Stimulated activated CD8-positive, alpha-beta memory T cell treated with anti-CD3 and anti-CD28 coated beads, Interleukin-7, amount 100 ng/mL, for 24 hours (primary cell): ENCODE measurements around the gene GLS.
"Not testable (repeated sequence)": the region's sequence is repeated elsewhere in the genome, so short reads cannot be mapped to it uniquely, and the experiment has no call there.

Experiments used
- DNase-seq: peaks from one replicate; pipeline ENCODE4 v3.0.0-alpha.2; 2020; ENCODE audit warnings: low read depth

The GLS gene

GRCh38 chr2:190993292-190993643 lies 112.6 kb downstream of the GLS start:
- DNase-seq = no peak

DNA sequence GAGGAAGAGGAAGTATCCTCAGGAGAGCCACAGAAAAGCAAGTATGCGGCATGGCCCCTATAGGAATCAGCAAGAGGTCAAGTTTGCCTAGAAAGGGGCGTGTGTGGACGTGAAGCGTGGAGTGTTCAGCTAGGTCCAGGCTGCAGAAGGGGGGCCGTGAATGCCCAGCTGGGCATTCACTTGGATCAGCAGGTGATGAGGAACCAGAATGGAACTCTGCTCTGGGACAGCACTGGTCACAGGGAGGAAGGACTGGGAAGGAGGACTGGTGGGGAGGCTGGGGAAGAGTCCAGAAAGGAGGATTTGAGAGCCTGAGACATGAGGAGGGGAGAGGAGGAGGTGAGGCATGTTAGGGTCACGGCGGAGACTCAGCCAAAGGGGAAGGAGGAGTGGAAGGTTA lies 113.5 kb downstream of the GLS start:
- DNase-seq = no peak

GRCh38 chr2:190995315-190995714 lies 114.7 kb downstream of the GLS start:
- not testable (repeated sequence) for DNase-seq

DNA sequence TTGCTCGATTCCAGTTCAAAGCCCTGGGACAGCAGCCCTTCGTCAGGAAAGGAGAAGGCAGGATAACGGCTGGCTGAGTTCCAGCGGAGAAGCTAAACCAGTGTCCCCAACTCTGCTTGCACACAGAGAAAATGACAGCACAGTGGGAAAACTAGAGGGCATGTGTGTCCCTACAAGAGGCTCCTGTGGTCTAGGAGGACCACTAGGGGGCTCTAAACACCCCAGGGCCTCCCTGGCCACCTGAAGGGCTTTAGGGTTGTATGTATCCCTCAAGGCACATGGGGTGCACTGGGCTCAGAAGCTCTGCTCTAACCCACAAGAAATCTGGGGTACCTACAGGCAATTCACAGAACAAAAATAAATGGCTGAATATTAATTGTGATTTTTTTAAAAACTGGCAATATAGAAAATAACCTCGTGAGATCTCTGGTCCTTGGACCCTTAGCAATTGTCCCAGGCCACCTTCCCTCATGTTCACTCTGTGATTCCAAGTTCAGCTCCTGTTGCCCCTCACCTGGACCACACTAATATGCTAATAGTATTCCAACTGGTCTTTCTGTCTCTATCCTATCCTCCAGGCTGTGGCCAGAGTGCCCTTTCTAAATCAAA lies 115.8 kb downstream of the GLS start:
- no peak for DNase-seq

DNA sequence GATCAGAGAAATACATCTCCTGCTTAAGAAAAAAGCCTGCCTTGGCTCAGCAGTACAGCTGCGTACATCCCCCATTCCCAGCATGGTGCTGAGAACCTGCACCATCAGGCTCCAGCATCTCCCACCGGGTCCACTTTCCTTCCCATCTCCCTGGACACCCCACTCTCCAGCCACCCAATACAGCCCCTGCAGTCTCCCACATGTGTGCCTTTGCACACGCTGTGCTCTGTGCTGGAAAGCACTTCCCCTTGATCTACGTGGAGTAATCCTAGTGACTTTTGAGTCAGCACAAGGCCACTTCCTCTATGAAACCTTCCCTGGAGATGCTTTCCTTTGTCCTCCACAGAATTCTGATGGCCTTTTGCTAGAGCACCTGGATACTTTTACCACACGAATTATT lies 116.3 kb downstream of the GLS start:
- no peak for DNase-seq

- no peak for DNase-seq
Observed at GRCh38 chr2:190997526-190998113, 117.0 kb downstream of the GLS start.

DNA sequence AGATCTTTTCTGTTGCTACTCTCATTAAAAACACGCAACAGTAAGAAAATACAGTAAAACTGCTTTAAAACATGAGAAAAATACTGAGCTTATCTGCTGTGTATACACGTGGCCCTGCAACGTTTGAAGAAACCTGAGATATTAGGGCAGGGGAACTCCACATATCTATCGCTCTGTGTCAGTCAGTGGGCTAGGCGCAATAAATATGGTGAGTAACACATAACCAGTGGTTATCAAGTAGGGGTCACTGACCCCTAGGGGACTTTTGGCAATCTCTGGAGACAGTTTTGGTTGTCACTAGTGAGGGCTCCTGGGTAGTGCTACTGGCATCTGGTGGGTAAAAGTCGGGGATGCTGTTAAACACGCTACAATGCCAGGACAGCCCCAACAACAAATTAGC lies 118.4 kb downstream of the GLS start:
- no peak for DNase-seq

DNA sequence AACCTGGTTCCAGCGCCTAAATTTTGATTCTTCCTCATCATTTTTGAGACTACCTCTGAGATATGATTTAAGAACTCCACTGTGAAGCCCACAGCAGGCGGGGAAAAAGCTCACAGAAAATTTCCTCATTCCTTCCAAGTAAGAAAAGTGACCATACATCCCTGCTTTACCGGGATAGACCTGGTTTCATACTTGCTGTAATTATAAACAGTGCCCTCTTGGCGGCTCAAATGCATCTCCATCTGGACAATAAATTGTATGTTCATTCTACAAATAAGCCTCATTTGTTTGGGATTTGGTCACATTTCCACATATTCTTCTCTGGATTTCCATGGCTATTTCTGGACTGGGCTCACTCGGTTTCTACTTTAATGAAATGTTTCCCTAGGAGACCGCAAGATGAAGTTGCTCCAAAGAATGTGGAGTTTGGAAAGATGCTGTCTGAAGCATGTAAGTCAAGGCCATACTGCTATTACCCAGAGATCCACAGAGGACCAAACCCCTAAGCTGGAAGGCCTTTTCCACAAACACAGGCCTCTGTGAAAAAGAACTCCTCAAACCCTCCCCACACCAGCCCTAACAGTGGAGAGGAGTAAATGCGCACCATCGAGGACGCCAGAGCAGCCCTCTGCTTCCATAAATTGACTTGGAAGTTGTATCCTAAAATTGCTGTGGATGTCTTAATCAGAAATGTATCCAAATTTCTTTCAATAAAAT lies 119.5 kb downstream of the GLS start:
- no peak for DNase-seq

DNA sequence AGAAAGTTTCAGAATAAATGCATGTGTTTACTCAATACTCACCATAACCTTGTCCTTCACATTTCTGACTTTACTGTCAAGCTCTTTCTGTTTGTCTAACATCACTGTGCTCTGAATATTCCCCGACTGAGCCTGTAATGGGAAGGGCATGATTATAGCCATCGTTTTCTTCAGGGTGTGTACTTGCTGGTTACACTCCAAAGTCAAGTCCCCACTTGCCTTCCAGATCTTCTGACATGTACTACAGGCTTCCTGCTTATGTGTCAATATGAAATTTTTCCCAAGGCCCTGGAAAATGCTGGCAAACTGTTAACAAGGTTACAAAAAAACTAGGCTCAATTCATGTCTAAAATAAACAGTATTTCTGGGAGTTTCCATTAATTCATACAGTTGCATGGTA lies 120.4 kb downstream of the GLS start:
- DNase-seq = no peak

- DNase-seq = no peak
Observed at GRCh38 chr2:191001624-191002023, 121.0 kb downstream of the GLS start.

DNA sequence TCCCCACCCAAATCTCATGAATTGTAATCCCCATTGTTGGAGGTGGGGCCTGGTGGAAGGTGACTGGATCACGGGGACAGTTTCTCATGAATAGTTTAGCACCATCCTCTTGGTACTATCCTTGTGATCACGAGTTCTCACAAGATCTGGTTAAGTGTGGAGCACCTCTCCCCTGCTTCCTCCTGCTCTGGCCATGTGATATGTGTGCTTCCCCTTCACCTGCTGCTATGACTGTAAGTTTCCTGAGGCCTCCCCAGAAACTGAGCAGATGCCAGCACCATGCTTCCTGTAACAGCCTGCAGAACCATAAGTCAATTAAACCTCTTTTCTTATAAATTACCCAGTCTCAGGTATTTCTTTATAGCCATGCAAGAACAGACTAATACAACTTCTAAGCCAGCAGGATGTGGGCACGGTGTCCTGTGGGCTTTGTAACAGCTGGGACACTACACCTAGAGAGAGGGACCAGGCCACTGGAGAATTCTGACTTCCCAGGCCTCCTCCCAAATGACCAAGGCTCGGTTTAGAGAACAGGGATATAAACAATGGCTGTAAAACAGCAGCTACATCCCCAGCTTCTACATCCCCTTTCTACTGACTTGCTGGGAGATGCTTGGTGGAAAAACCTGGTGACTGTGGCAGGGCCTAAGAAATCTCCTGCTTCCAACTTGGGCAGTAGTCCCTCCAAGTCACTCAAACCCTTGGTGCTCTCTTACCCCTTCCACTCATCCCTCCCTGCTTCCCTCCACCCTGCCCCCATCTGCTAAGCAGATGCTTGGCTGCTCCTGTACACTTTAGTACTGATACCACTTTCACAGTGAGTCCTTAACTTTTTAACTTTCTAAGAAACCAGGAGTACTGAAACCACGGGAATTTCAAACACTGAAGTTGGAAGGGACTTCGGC lies 123.0 kb downstream of the GLS start:
- DNase-seq = no peak

DNA sequence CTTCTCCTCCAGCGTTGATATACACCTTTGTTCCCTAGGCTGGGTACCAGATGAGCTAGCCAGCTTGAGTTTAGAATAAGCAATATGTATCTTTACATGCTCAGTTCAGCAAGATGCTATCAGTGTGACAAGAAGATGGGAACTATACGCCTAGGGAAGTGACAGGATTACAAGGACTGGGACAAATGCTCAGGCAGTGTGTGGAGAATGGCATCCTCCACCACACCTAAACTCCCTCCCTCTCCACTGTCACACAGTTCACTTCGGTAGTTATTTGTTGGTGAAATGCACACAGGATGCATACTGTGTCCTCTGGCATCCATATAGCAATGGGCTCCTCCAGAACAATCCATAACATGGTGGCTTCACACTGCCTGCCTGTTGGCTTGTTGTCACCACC lies 125.7 kb downstream of the GLS start:
- DNase-seq = no peak

- no peak for DNase-seq
Observed at GRCh38 chr2:191006997-191007783, 126.6 kb downstream of the GLS start.

DNA sequence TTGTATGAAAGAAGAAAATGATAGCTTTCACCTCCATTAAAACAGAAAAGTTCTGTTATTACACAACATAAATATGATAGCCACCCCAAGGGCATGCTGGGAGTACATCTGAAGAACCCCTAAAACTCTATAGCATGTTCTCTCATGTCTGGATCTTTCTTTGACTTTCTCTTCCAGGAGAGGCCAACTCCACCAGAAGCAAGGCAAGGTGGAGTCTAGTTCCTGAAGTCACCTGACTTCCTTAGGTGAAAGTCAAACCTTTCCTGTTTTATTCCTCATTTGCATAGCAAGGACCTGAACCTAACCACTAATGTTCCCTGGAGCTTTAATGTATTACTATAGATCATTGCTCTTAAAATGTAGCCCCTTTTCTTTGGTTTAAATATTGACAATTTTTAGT lies 127.7 kb downstream of the GLS start:
- DNase-seq = no peak

DNA sequence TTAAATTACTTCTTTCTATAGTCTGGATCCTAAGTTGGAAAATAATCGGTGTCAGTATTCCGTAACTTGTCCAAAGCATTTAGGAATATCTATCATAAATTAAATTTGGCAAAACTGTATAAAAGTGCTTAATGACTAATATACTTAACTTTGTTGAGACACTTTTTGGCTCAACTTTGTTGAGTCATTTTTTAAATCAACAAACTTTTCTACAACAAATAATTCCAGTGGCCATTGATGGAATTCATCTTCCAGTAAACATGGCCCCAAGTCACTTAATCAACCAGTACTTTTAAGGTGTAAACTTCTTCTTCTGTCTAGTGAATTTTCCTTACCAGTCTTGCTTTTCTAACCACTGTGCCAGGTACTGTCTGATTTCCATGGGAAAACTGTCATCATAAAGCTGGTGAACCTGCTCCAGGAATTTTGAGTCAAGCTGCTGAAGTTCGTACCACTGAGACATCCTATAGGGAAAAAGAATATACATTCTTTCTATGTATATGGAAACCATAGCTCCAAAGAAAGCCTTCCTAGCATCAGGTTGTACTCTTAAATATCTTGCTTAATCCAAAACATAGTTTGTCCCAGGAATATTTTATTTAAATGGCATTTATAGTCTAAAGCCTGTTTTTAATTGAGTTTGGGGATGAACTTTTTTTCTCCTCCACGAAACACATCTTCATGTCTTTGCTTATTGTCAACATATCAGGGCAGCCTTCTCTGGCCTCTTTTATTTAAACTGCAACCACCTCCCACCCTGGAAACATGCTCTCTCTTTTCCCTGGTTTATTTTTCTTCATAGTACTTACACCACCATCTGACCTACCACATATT lies 129.1 kb downstream of the GLS start:
- DNase-seq = no peak

GRCh38 chr2:191010887-191011885 lies 130.6 kb downstream of the GLS start:
- DNase-seq = no peak

GRCh38 chr2:191012346-191012745 lies 131.7 kb downstream of the GLS start:
- DNase-seq = no peak

- DNase-seq = no peak
Observed at GRCh38 chr2:191012845-191013681, 132.4 kb downstream of the GLS start.

GRCh38 chr2:191013682-191013931 lies 133.0 kb downstream of the GLS start:
- no peak for DNase-seq
